GM23338 (cell line): ENCODE data around the gene TRIM38. TPM values are rescaled to one million over a fixed set of nuclear protein-coding genes. Genes with fewer than 3 reads are reported as not detected.
A peak's percentile ranks its signal among the peaks of the same experiment; 100 is the strongest.

Experiments
- ATAC-seq: fragments of 200-7000 bp; cut with Tn5 transposase; 3 replicates; pipeline ENCODE4 v1.9.1; 2020
- DNase-seq: peaks from one replicate; pipeline ENCODE4 v3.0.0-alpha.2; 2015; ENCODE audit warnings: low spot score
- H2AFZ ChIP-seq: fragments of 200-600 bp; sonication (generic); 2 replicates; pipeline ENCODE4 v1.8.0; 2016; ENCODE audit warnings: antibody characterized with exemption, mild to moderate bottlenecking, moderate library complexity
- H3F3A ChIP-seq: fragments of 200-600 bp; sonication (generic); replicated peaks from 2 replicates; pipeline ENCODE4 v1.8.0; 2017; ENCODE audit warnings: antibody characterized with exemption, mixed run types, low read depth
- H3K27ac ChIP-seq: fragments of 200-600 bp; sonication (generic); 2 replicates; pipeline ENCODE4 v1.6.1; 2016; ENCODE audit warnings: low read depth
- H3K27me3 ChIP-seq: fragments of 200-600 bp; sonication (generic); 2 replicates; pipeline ENCODE4 v1.8.0; 2016; ENCODE audit warnings: mild to moderate bottlenecking, mixed run types, moderate library complexity; ENCODE audit not compliant: insufficient read depth
- H3K36me3 ChIP-seq: fragments of 200-600 bp; sonication (generic); 2 replicates; pipeline ENCODE4 v1.8.0; 2016; ENCODE audit warnings: mild to moderate bottlenecking; ENCODE audit not compliant: insufficient read depth
- H3K4me1 ChIP-seq: fragments of 200-600 bp; sonication (generic); 2 replicates; pipeline ENCODE4 v1.8.0; 2016; ENCODE audit warnings: mild to moderate bottlenecking, moderate library complexity; ENCODE audit not compliant: insufficient read depth
- H3K4me2 ChIP-seq: fragments of 200-600 bp; sonication (generic); 2 replicates; pipeline ENCODE4 v1.7.1; 2017; ENCODE audit warnings: mixed run types
- H3K4me3 ChIP-seq: fragments of 200-600 bp; sonication (generic); 2 replicates; pipeline ENCODE4 v1.6.1; 2016; ENCODE audit warnings: mixed run types
- H3K79me2 ChIP-seq: fragments of 200-600 bp; sonication (generic); replicated peaks from 2 replicates; pipeline ENCODE4 v1.8.0; 2017; ENCODE audit warnings: mild to moderate bottlenecking; ENCODE audit not compliant: insufficient read depth
- H3K9me2 ChIP-seq: fragments of 200-600 bp; sonication (generic); 2 replicates; pipeline ENCODE4 v1.8.0; 2017; ENCODE audit not compliant: insufficient read depth
- H4K20me1 ChIP-seq: fragments of 200-600 bp; sonication (generic); replicated peaks from 2 replicates; pipeline ENCODE4 v1.8.0; 2017; ENCODE audit warnings: mild to moderate bottlenecking; ENCODE audit not compliant: insufficient read depth
- H3K27ac Mint-ChIP-seq: 2 replicates; pipeline ENCODE4 v1.8.0; 2020; ENCODE audit warnings: inconsistent platforms, mild to moderate bottlenecking, moderate library complexity, mixed read lengths
- H3K27me3 Mint-ChIP-seq: 3 replicates; pipeline ENCODE4 v1.8.0; 2022; ENCODE audit warnings: low read depth, mild to moderate bottlenecking, moderate library complexity, mixed read lengths, inconsistent platforms; ENCODE audit not compliant: insufficient read depth, poor library complexity
- H3K36me3 Mint-ChIP-seq: 3 replicates; pipeline ENCODE4 v1.8.0; 2021; ENCODE audit warnings: low read depth, mild to moderate bottlenecking, inconsistent platforms, moderate library complexity, mixed read lengths
- H3K4me1 Mint-ChIP-seq: 3 replicates; pipeline ENCODE4 v1.8.0; 2020; ENCODE audit warnings: mild to moderate bottlenecking, inconsistent platforms, mixed read lengths
- H3K4me3 Mint-ChIP-seq: 3 replicates; pipeline ENCODE4 v1.8.0; 2021; ENCODE audit warnings: moderate library complexity, mild to moderate bottlenecking, inconsistent platforms, mixed read lengths
- H3K9me3 Mint-ChIP-seq: 3 replicates; pipeline ENCODE4 v1.8.0; 2020; ENCODE audit warnings: moderate library complexity, mild to moderate bottlenecking, inconsistent platforms, mixed read lengths
- CREB1 ChIP-seq: fragments of 250-450 bp; sonication (Bioruptor Pico); IDR thresholded peaks from 2 replicates; pipeline ENCODE4 v1.5.0; 2020; ENCODE audit warnings: low read depth, mild to moderate bottlenecking, moderate library complexity
- CTCF ChIP-seq, 2 experiments: fragments of 200-600 bp in 1 of 2; sonication (generic) in 1 of 2; conservative IDR thresholded peaks; 2 replicates each; pipeline versions ENCODE4 v1.5.1 to v1.6.1; 2016 to 2017; ENCODE audit warnings: antibody characterized with exemption in 2 of 2, low read depth in 2 of 2, mild to moderate bottlenecking in 2 of 2, moderate library complexity in 1 of 2
- EZH2 ChIP-seq: fragments of 200-600 bp; sonication (generic); IDR thresholded peaks from one replicate; pipeline ENCODE4 v1.8.0; 2017; ENCODE audit warnings: antibody characterized with exemption, mild to moderate bottlenecking, low read depth; ENCODE audit not compliant: unreplicated experiment
- REST ChIP-seq: IDR thresholded peaks from one replicate; pipeline ENCODE4 v1.6.1; 2018; ENCODE audit warnings: antibody characterized with exemption; ENCODE audit not compliant: unreplicated experiment
- STAT1 ChIP-seq: IDR thresholded peaks from one replicate; pipeline ENCODE4 v1.6.1; 2016; ENCODE audit warnings: antibody characterized with exemption; ENCODE audit not compliant: unreplicated experiment
- ZNF114 ChIP-seq: fragments of 250-450 bp; sonication (Bioruptor Pico); IDR thresholded peaks from 2 replicates; pipeline ENCODE4 v1.5.0; 2020; ENCODE audit warnings: mild to moderate bottlenecking, moderate library complexity
- polyA plus RNA-seq: library from polyadenylated mRNA; unstranded; fragments of >200 nt; fragmentation: Nextera tagmentation; extraction: Ambion mirVana; gene quantifications from 2 replicates; pipeline ENCODE4 v1.2.1, GENCODE V29; 2016
- small RNA-seq: library from RNA; depleted of rRNA; stranded (forward); fragments of <200 nt; gene quantifications from one replicate; pipeline ENCODE3, GENCODE V24; 2014; ENCODE audit warnings: low replicate concordance
- total RNA-seq: library from RNA; depleted of rRNA; stranded (reverse); fragments of >200 nt; shearing (Covaris generic); gene quantifications from 2 replicates; pipeline ENCODE4 v1.2.3, GENCODE V29; 2014; rRNA removed

TRIM38 gene
- total and polyA plus RNA-seq, 2 experiments from 2014 or later = 0.66 to 0.82 TPM

GRCh38 chr6:26033941-26034354 is 71.3 kb downstream of the TRIM38 start (continued):
- TF ChIP-seq ZNF114 (CRISPR knock-in tag) = no peak
- no peak for TF ChIP-seq STAT1
- no peak for TF ChIP-seq EZH2
- no peak for TF ChIP-seq REST
- no peak for TF ChIP-seq CTCF (conservative IDR thresholded peaks at IDR 0.05; ENCODE audit: low read depth in 2 of 2)

- Histone ChIP-seq H3K36me3 (no peaks in the 10 kb centered on the region), H3K27ac (peak overlapping the region; percentile 79), H3F3A (peaks cover 4% of the 10 kb centered on the region; the same call in 1 of the 2 replicates), H3K27me3 (no peaks in the 10 kb centered on the region), H3K9me2 (no peaks in the 10 kb centered on the region), H3K4me1 (peaks cover 15% of the 10 kb centered on the region), H3K4me3 (peak overlapping the region; percentile 69), H2AFZ (no peak overlapping the region), H4K20me1 (no peaks in the 10 kb centered on the region), H3K4me2 (peak overlapping the region; percentile 71), H3K79me2 (no peaks in the 10 kb centered on the region)
- Mint-ChIP-seq H3K4me3 (peak overlapping the region; percentile 86), H3K4me1 (peaks cover 40% of the 10 kb centered on the region), H3K36me3 (no peaks in the 10 kb centered on the region; the same call in 2 of the 3 replicates), H3K9me3 (peaks cover 7% of the 10 kb centered on the region; the same call in 1 of the 3 replicates), H3K27me3 (peaks cover 23% of the 10 kb centered on the region), H3K27ac (peak overlapping the region; percentile 99)
- ATAC-seq (no peak), DNase-seq (no peak)
- TF ChIP-seq CREB1 (no peak), STAT1 (no peak)
Observed at GRCh38 chr6:26034905-26035304, 72.3 kb downstream of the TRIM38 start.

Small RNA genes within 50 kb of the gene (small RNA-seq; reads per million reads assigned to genes)
- gene HIST1H1PS2 = not detected

Other genes with a start within 250 kb of the TRIM38 start
- not detected in 2 replicates for gene SLC17A4, start 208.1 kb upstream of the TRIM38 start, total RNA-seq
- gene SLC17A4, start 208.1 kb upstream of the TRIM38 start, polyA plus RNA-seq = not detected in 2 replicates
- gene SLC17A1, start 130.8 kb upstream of the TRIM38 start, total RNA-seq = not detected in 2 replicates
- gene SLC17A1, start 130.8 kb upstream of the TRIM38 start, polyA plus RNA-seq = not detected in 2 replicates
- 0.27 TPM in 1 of 2 replicates, not detected in the other for gene SLC17A3, start 88.6 kb upstream of the TRIM38 start, total RNA-seq
- not detected in 2 replicates for gene SLC17A3, start 88.6 kb upstream of the TRIM38 start, polyA plus RNA-seq
- not detected in 2 replicates for gene SLC17A2, start 32.1 kb upstream of the TRIM38 start, total RNA-seq
- gene SLC17A2, start 32.1 kb upstream of the TRIM38 start, polyA plus RNA-seq = not detected in 2 replicates
- gene HFE, start 124.6 kb downstream of the TRIM38 start, total RNA-seq = 0.63 and 0.78 TPM in 2 replicates
- gene HFE, start 124.6 kb downstream of the TRIM38 start, polyA plus RNA-seq = 0.38 and 0.53 TPM in 2 replicates